Astrocyte (in vitro differentiated cells and primary cell): ENCODE measurements around the gene ANKFY1. TPM values are rescaled to one million over a fixed set of nuclear protein-coding genes. Genes with fewer than 3 reads are reported as not detected.

Experiments
- DNase-seq: peaks from one replicate; pipeline ENCODE4 v3.0.0-alpha.2; 2010; ENCODE audit warnings: low read depth
- FAIRE-seq: peaks from 2 replicates; lab custom pipeline; 2011; peaks lifted over from hg19 to GRCh38; lab: Jason Lieb, UNC
- H2AFZ ChIP-seq: 2 replicates; pipeline ENCODE4 v1.6.0; 2012; ENCODE audit warnings: low read depth, low read length, inconsistent platforms
- H3K27ac ChIP-seq: 2 replicates; pipeline ENCODE4 v1.5.1; 2011; ENCODE audit warnings: low read depth, low read length, inconsistent platforms
- H3K27me3 ChIP-seq: 2 replicates; pipeline ENCODE4 v1.6.0; 2011; ENCODE audit warnings: low read length, inconsistent platforms; ENCODE audit not compliant: insufficient read depth
- H3K36me3 ChIP-seq: 2 replicates; pipeline ENCODE4 v1.5.1; 2011; ENCODE audit warnings: low read length, inconsistent platforms; ENCODE audit not compliant: insufficient read depth
- H3K4me1 ChIP-seq: 2 replicates; pipeline ENCODE4 v1.5.1; 2011; ENCODE audit warnings: low read length, inconsistent platforms; ENCODE audit not compliant: insufficient read depth
- H3K4me2 ChIP-seq: 2 replicates; pipeline ENCODE4 v1.6.0; 2012; ENCODE audit warnings: low read length, inconsistent platforms
- H3K4me3 ChIP-seq: 2 replicates; pipeline ENCODE4 v1.5.1; 2011; ENCODE audit warnings: low read depth, mild to moderate bottlenecking, low read length, inconsistent platforms; ENCODE audit not compliant: insufficient read depth
- H3K79me2 ChIP-seq: 2 replicates; pipeline ENCODE4 v1.6.0; 2012; ENCODE audit warnings: mild to moderate bottlenecking, low read length, inconsistent platforms; ENCODE audit not compliant: insufficient read depth
- H3K9ac ChIP-seq: 2 replicates; pipeline ENCODE4 v1.6.0; 2012; ENCODE audit warnings: mild to moderate bottlenecking, low read length, inconsistent platforms
- H3K9me3 ChIP-seq: 2 replicates; pipeline ENCODE4 v1.5.1; 2012; ENCODE audit warnings: low read depth, mild to moderate bottlenecking, low read length, inconsistent platforms; ENCODE audit not compliant: insufficient read depth
- H4K20me1 ChIP-seq: 2 replicates; pipeline ENCODE4 v1.6.0; 2012; ENCODE audit warnings: low read length, inconsistent platforms; ENCODE audit not compliant: insufficient read depth
- H3K27ac Mint-ChIP-seq: one replicate; pipeline ENCODE4 v1.8.0; 2021; ENCODE audit warnings: mild to moderate bottlenecking, mixed read lengths; ENCODE audit not compliant: unreplicated experiment
- H3K27me3 Mint-ChIP-seq: one replicate; pipeline ENCODE4 v1.8.0; 2021; ENCODE audit warnings: low read depth, mixed read lengths; ENCODE audit not compliant: unreplicated experiment
- H3K36me3 Mint-ChIP-seq: one replicate; pipeline ENCODE4 v1.8.0; 2021; ENCODE audit warnings: low read depth, mixed read lengths; ENCODE audit not compliant: unreplicated experiment
- H3K4me1 Mint-ChIP-seq: one replicate; pipeline ENCODE4 v1.8.0; 2021; ENCODE audit warnings: low read depth, mixed read lengths; ENCODE audit not compliant: unreplicated experiment
- H3K4me3 Mint-ChIP-seq: one replicate; pipeline ENCODE4 v1.8.0; 2021; ENCODE audit warnings: mild to moderate bottlenecking, moderate library complexity, mixed read lengths; ENCODE audit not compliant: unreplicated experiment
- H3K9me3 Mint-ChIP-seq: one replicate; pipeline ENCODE4 v1.8.0; 2021; ENCODE audit warnings: mild to moderate bottlenecking, mixed read lengths; ENCODE audit not compliant: unreplicated experiment
- CTCF ChIP-seq: IDR thresholded peaks from 2 replicates; pipeline ENCODE4 v1.5.1; 2011; ENCODE audit warnings: low read depth, mild to moderate bottlenecking, inconsistent platforms, low read length, moderate library complexity; ENCODE audit not compliant: insufficient read depth
- EZH2 ChIP-seq: IDR thresholded peaks from 2 replicates; pipeline ENCODE4 v1.6.1; 2012; ENCODE audit warnings: mild to moderate bottlenecking, low read length, inconsistent platforms; ENCODE audit not compliant: insufficient read depth
- total RNA-seq: library from RNA; stranded (reverse); gene quantifications from 2 replicates; pipeline ENCODE4 v1.2.1, GENCODE V29; 2021

The ANKFY1 gene
- total RNA-seq, 1 donor from 2014 or later, result 52.0 TPM

GRCh38 chr17:4185656-4186055 lies 78.1 kb downstream of the ANKFY1 start:
- Histone ChIP-seq H3K4me2 (no peak overlapping the region), H3K27ac (no peak overlapping the region), H3K9me3 (no peaks in the 10 kb centered on the region), H3K36me3 (peaks cover 55% of the 10 kb centered on the region), H3K4me3 (no peak overlapping the region), H3K4me1 (no peaks in the 10 kb centered on the region), H3K27me3 (no peaks in the 10 kb centered on the region), H3K9ac (no peak overlapping the region), H2AFZ (no peak overlapping the region), H4K20me1 (peaks cover 12% of the 10 kb centered on the region), H3K79me2 (no peaks in the 10 kb centered on the region)
- Mint-ChIP-seq H3K4me3 (no peak overlapping the region), H3K4me1 (no peaks in the 10 kb centered on the region), H3K27me3 (no peaks in the 10 kb centered on the region), H3K36me3 (peaks cover 27% of the 10 kb centered on the region), H3K27ac (no peak overlapping the region), H3K9me3 (no peaks in the 10 kb centered on the region)
- no peak for TF ChIP-seq EZH2
- no peak for TF ChIP-seq CTCF
- DNase-seq, result no peak
- no peak for FAIRE-seq

- H3K9ac ChIP-seq, result no peak overlapping the region
- H3K4me1 ChIP-seq, result no peaks in the 10 kb centered on the region
- Mint-ChIP-seq H3K9me3 (no peaks in the 10 kb centered on the region), H3K27ac (no peak overlapping the region), H3K4me1 (no peaks in the 10 kb centered on the region), H3K27me3 (no peaks in the 10 kb centered on the region), H3K4me3 (no peak overlapping the region), H3K36me3 (peaks cover 27% of the 10 kb centered on the region)
- H3K4me3 ChIP-seq, result no peak overlapping the region
- no peak for FAIRE-seq
- TF ChIP-seq EZH2, result no peak
- TF ChIP-seq CTCF, result no peak
- H2AFZ ChIP-seq, result no peak overlapping the region
- no peaks in the 10 kb centered on the region for H3K79me2 ChIP-seq
- H3K9me3 ChIP-seq, result no peaks in the 10 kb centered on the region
- H3K4me2 ChIP-seq, result no peak overlapping the region
- no peak overlapping the region for H3K27ac ChIP-seq
- no peaks in the 10 kb centered on the region for H3K27me3 ChIP-seq
- H4K20me1 ChIP-seq, result peaks cover 12% of the 10 kb centered on the region
- peaks cover 55% of the 10 kb centered on the region for H3K36me3 ChIP-seq
- DNase-seq, result no peak
Measured at GRCh38 chr17:4184811-4185210, 79.0 kb downstream of the ANKFY1 start.

- peaks cover 66% of the 10 kb centered on the region for H3K36me3 ChIP-seq
- no peaks in the 10 kb centered on the region for H3K4me1 ChIP-seq
- Mint-ChIP-seq H3K4me3 (no peak overlapping the region), H3K36me3 (peaks cover 46% of the 10 kb centered on the region), H3K27ac (no peak overlapping the region), H3K9me3 (no peaks in the 10 kb centered on the region), H3K27me3 (no peaks in the 10 kb centered on the region), H3K4me1 (no peaks in the 10 kb centered on the region)
- H3K4me3 ChIP-seq, result no peak overlapping the region
- no peaks in the 10 kb centered on the region for H3K27me3 ChIP-seq
- no peak for DNase-seq
- no peak overlapping the region for H3K4me2 ChIP-seq
- H3K9ac ChIP-seq, result no peak overlapping the region
- H3K27ac ChIP-seq, result no peak overlapping the region
- no peaks in the 10 kb centered on the region for H3K79me2 ChIP-seq
- TF ChIP-seq EZH2 (no peak), CTCF (no peak)
- no peak overlapping the region for H2AFZ ChIP-seq
- no peaks in the 10 kb centered on the region for H3K9me3 ChIP-seq
- FAIRE-seq, result no peak
- H4K20me1 ChIP-seq, result peaks cover 13% of the 10 kb centered on the region
Measured at GRCh38 chr17:4182043-4182442, 81.7 kb downstream of the ANKFY1 start.
